GM21423 (cell line): ENCODE measurements around the gene CELSR2.
"Not testable (repeated sequence)": the region's sequence is repeated elsewhere in the genome, so short reads cannot be mapped to it uniquely, and the experiment has no call there.

Source experiments
- ATAC-seq: cut with Tn5 transposase; IDR thresholded peaks from one replicate; pipeline ENCODE4 v1.9.1; 2021; ENCODE audit warnings: mild to moderate bottlenecking, moderate library complexity; ENCODE audit not compliant: unreplicated experiment

Gene CELSR2

DNA sequence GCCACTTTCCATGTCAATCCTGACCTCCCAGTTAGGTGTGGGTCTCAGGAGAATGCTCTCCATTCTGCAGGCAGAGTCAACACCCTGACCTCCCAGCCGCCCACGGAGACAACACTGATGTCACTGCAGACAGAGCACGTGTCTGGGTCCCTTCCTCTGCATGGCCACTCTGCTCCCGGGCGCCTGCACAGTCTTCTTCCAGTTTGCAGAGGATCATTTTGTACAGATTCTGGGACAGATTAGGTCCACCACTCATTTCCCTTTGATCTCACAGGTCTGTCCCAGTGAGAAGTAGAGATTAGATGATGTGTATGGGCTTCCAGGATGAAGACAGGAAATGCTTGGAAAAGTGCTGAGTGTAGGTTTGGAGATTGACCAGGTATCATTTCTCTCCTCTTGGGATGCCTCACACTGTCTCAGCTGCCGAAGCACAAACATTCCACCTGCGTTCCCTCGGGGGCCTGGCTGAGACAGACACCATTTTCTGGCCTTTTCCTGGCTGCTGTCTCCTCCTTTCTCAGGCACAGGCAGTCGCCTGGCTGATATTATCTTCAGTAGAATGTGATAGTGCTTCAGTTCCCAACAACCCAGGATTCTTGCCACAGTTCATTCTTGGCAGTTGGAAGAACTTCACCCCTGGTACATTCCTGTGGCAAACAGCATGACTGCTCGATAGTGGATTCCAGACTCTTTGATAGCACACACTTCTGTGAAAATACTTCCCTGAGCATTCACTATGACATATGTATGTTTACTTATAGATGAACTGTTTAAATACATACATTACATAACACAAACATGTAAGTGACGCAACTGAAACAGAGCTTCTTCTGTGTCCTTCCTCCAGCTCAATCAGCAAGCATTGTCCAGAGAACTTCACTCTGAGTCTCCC lies 49.6 kb downstream of the CELSR2 start:
- ATAC-seq: no peak

GRCh38 chr1:109299558-109300343 lies 50.4 kb downstream of the CELSR2 start:
- no peak for ATAC-seq

DNA sequence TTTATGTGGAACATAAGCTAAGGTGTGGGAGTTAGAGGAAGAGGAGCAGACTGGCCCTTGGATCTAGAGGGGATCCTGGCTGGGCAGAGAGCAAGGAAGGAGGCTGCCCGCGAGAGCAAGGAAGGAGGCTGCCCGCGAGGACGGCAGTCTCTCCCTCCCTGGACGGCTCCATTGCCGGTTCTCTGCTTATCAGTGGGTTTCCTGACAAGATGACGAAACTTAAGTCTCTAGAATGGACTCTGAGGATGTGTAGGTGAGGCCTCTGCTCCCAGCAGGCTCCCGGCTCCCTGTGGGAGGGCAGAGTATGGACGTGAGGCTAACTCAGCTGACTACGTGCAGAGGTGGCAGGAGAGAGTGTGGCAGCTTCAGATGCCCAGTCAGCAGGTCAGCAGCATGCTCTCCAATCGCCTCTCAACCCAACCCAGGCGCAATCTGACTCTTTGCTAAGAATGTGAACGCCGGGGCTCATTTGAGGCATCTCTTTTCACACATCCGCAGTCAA lies 51.4 kb downstream of the CELSR2 start:
- no peak for ATAC-seq

- no peak for ATAC-seq
These were observed 52.5 kb downstream of the CELSR2 start for GRCh38 chr1:109301874-109302273.

GRCh38 chr1:109304226-109304920 lies 55.0 kb downstream of the CELSR2 start:
- ATAC-seq: no peak

GRCh38 chr1:109305991-109306390 lies 56.7 kb downstream of the CELSR2 start:
- not testable (repeated sequence) for ATAC-seq

DNA sequence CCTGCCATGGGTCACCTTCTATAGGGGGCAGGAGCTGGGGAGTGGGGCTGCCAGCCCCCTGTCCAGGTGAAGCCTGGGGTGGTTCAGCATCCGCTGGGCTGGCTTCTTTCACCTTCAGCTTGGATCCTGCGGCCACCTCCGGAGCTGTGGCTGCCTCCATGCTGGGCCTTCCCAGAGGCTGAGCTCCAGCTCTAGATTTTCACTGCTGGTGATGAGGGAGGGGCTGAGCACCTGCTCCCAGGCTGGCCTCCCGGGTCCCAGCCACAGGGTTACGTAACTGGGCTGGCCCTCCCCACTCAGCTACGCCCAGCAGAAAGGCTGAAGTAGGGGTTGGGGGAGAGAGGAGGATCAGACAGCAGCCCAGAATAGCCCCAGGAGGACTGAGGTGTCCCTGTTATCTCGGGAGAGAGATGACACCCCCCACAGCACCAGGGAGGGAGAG lies 57.5 kb downstream of the CELSR2 start, which contains the start of gene MYBPHL:
Gene MYBPHL, minus strand, starts transcription at position 180 of the 442 bp plus-strand sequence. Its CDS starts 20 bp downstream, at position 160.
- ATAC-seq: no peak

GRCh38 chr1:109307274-109308021 lies 58.1 kb downstream of the CELSR2 start:
- ATAC-seq: no peak

GRCh38 chr1:109309347-109309746 lies 60.0 kb downstream of the CELSR2 start:
- ATAC-seq: no peak

DNA sequence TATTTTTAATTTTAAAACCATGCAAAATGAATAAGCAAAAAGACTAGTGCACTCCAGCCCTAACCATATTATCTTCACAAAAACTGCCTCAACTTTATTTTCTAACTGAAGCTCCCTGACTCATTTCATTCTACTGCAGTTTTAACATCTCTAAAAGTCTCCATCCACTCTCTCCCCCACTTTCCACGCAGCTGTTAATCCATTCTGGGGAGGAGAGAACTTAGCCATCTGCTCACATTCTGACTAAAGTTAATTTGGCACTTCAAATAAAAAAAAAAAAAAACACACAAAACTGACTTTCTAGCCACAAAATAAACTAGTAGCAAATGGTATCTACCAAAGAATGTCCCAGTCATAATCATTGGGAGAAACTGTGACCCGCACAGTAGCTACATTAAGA lies 62.9 kb downstream of the CELSR2 start:
- ATAC-seq: no peak

DNA sequence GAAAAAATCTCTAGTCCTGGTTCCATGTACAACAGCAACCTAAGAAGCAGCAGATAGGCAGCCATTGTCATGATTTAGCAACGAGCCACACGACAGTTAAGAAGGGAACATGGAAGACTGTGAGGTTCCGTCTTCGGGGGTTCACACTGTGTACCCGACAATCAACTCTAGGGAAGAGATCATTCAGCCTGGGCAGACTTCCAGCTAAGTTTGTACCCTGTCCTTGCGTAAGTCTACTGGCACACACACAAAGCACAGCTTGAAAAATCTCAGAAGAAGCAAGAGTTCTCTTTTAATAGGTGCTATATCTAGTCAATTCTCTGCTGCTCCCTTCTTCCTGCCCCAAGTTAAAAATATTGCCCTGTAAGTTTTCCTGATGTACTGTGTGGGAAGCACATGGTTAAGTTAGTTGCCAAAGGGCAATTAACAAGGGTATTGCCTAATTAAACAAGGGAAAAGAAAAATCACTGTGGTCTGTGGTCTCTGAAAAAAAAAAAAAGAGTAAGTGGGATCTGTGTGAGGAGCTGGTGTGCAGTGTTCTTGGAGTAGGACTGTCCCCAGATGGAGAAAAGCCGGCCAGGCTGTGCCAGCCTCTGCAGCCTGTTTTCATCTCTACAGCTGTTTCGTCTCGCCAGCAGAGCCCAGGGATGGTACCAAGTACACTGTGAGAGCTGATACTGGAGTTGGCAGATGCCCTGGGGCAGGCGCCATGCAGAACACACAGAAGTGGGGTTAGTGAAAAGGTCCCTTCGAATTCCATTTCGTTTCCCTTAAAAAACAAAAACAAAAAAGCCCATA lies 63.8 kb downstream of the CELSR2 start:
- ATAC-seq: no peak

DNA sequence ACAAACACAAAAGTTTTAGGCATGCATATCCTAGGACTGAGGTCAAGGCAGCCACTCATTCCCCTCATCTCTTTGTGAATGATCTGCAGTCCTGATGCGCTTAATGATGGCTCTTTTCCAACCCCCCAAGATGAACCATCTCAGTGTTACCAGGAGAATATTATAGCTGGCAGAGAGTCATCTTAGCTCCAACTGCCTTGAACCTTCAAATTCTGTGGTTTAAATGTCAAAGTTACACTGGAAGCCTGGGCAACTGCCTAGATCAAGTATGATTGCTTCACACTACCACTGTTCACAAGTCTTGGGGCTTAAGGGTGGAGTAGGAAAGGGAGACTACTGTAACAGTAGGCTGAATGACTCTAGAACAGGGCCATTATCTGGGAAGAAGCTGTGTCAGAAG lies 65.5 kb downstream of the CELSR2 start:
- ATAC-seq: no peak

GRCh38 chr1:109315288-109315687 lies 65.9 kb downstream of the CELSR2 start:
- no peak for ATAC-seq

GRCh38 chr1:109316506-109316905 lies 67.2 kb downstream of the CELSR2 start:
- no peak for ATAC-seq

DNA sequence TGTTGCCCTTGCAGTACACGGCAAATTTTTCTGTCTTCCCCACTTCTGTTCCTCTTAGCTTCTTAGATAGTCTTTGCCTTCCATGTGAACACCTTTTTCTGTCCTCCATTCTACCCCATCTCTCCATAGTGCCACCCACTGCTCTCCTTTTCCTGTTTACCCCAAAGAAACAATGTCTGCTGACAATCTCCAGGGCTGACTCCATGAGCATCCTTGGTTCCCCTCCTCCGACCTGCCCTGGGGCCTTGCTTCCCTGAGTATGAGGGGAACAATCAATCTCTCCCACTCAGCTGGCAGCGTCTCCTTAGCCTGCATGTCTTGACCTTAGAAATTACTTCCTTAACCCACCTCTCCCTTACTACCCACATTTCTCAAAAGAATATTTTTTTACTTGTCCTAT lies 69.8 kb downstream of the CELSR2 start:
- no peak for ATAC-seq

GRCh38 chr1:109322974-109323373 lies 73.6 kb downstream of the CELSR2 start:
- no peak for ATAC-seq
